ENCODE results near the gene EAPP.

DNA sequence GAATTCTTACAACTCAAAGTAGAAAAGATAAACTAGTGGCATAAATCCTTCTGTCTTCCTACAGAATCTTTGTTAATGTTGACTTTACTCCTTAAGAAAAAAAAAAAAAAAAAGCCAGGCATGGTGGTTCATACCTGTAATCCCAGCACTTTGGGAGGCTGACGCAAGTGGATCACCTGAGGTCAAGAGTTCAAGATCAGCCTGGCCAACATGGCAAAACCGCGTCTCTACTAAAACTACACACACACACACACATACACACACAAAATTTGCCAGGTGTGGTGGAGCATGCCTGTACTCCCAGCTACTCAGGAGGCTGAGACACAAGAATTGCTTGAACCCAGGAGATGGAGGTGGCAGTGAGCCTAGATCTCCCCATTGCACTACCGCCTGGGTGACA lies 59.8 kb downstream of the EAPP start:
- TF ChIP-seq, protein P1, sequence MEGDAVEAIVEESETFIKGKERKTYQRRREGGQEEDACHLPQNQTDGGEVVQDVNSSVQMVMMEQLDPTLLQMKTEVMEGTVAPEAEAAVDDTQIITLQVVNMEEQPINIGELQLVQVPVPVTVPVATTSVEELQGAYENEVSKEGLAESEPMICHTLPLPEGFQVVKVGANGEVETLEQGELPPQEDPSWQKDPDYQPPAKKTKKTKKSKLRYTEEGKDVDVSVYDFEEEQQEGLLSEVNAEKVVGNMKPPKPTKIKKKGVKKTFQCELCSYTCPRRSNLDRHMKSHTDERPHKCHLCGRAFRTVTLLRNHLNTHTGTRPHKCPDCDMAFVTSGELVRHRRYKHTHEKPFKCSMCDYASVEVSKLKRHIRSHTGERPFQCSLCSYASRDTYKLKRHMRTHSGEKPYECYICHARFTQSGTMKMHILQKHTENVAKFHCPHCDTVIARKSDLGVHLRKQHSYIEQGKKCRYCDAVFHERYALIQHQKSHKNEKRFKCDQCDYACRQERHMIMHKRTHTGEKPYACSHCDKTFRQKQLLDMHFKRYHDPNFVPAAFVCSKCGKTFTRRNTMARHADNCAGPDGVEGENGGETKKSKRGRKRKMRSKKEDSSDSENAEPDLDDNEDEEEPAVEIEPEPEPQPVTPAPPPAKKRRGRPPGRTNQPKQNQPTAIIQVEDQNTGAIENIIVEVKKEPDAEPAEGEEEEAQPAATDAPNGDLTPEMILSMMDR (IDR thresholded peaks at IDR 0.05), result no peak
- TF ChIP-seq POLR2A (IDR thresholded peaks at IDR 0.05), result no peak
